Liver (tissue), 9 donors: ENCODE measurements around the gene ZW10. TPM values are rescaled to one million over a fixed set of nuclear protein-coding genes. Genes with fewer than 3 reads are reported as not detected.

ENCODE experiments used
- DNase-seq: peaks from one replicate; pipeline ENCODE4 v3.0.0-alpha.2; 2017; ENCODE audit warnings: low spot score
- H3K27ac ChIP-seq, 2 donors: one replicate each; pipeline ENCODE4 v1.7.0; 2013; ENCODE audit warnings: inconsistent platforms in 2 of 2, low read length in 2 of 2, control low read depth in 1 of 2, low read depth in 1 of 2, mild to moderate bottlenecking in 1 of 2
- H3K27me3 ChIP-seq, 4 donors: one replicate each; pipeline versions ENCODE4 v1.6.1 to v1.7.0; 2013; ENCODE audit warnings: low read length in 3 of 4, inconsistent platforms in 1 of 4, mild to moderate bottlenecking in 1 of 4, moderate library complexity in 1 of 4; ENCODE audit not compliant: control insufficient read depth in 4 of 4, insufficient read depth in 4 of 4
- H3K36me3 ChIP-seq, 4 donors: one replicate each; pipeline versions ENCODE4 v1.6.1 to v1.7.0; 2013; ENCODE audit warnings: low read length in 3 of 4, mild to moderate bottlenecking in 3 of 4, low read depth in 1 of 4, moderate library complexity in 1 of 4; ENCODE audit not compliant: control insufficient read depth in 4 of 4, insufficient read depth in 3 of 4
- H3K4me1 ChIP-seq, 4 donors: one replicate each; pipeline versions ENCODE4 v1.6.1 to v1.7.0; 2013; ENCODE audit warnings: low read length in 3 of 4, mild to moderate bottlenecking in 3 of 4, moderate library complexity in 1 of 4; ENCODE audit not compliant: control insufficient read depth in 4 of 4, insufficient read depth in 4 of 4
- H3K4me3 ChIP-seq, 3 donors: one replicate each; pipeline versions ENCODE4 v1.6.1 to v1.7.0; 2013; ENCODE audit warnings: low read length in 3 of 3, control low read depth in 1 of 3, low read depth in 1 of 3, mild to moderate bottlenecking in 1 of 3
- H3K9ac ChIP-seq, 2 donors: one replicate each; pipeline ENCODE4 v1.7.0; 2013; ENCODE audit warnings: low read length in 2 of 2, mild to moderate bottlenecking in 2 of 2, moderate library complexity in 2 of 2, control low read depth in 1 of 2, low read depth in 1 of 2
- H3K9me3 ChIP-seq, 4 donors: one replicate each; pipeline versions ENCODE4 v1.6.1 to v1.7.0; 2013; ENCODE audit warnings: low read length in 3 of 4; ENCODE audit not compliant: control insufficient read depth in 4 of 4
- EGR1 ChIP-seq, 2 donors: IDR thresholded peaks; 2 replicates each; pipeline ENCODE4 v1.6.1; 2016 to 2018; ENCODE audit warnings: antibody characterized with exemption in 2 of 2, low read depth in 2 of 2
- FOXA1 ChIP-seq: IDR thresholded peaks from 2 replicates; pipeline ENCODE4 v1.6.1; 2016; ENCODE audit warnings: antibody characterized with exemption
- FOXA2 ChIP-seq: IDR thresholded peaks from 2 replicates; pipeline ENCODE4 v1.6.1; 2016; ENCODE audit warnings: antibody characterized with exemption
- GABPA ChIP-seq, 2 donors: IDR thresholded peaks in 1 of 2; conservative IDR thresholded peaks in 1 of 2; 2 replicates each; pipeline ENCODE4 v1.6.1; 2016; ENCODE audit warnings: antibody characterized with exemption in 2 of 2, mild to moderate bottlenecking in 1 of 2, moderate library complexity in 1 of 2
- HNF4A ChIP-seq, 2 donors: conservative IDR thresholded peaks; 2 replicates each; pipeline ENCODE4 v1.6.1; 2016; ENCODE audit warnings: antibody characterized with exemption in 2 of 2, mild to moderate bottlenecking in 2 of 2
- HNF4G ChIP-seq: IDR thresholded peaks from 2 replicates; pipeline ENCODE4 v1.6.1; 2016; ENCODE audit warnings: antibody characterized with exemption
- JUND ChIP-seq, 2 donors: IDR thresholded peaks; 2 replicates each; pipeline ENCODE4 v1.6.1; 2016; ENCODE audit warnings: antibody characterized with exemption in 2 of 2
- MAX ChIP-seq: IDR thresholded peaks from 2 replicates; pipeline ENCODE4 v1.6.1; 2016; ENCODE audit warnings: antibody characterized with exemption
- NR2F2 ChIP-seq: IDR thresholded peaks from 2 replicates; pipeline ENCODE4 v1.6.1; 2016; ENCODE audit warnings: antibody characterized with exemption
- RAD21 ChIP-seq, 2 donors: IDR thresholded peaks; 2 replicates each; pipeline ENCODE4 v1.6.1; 2016; ENCODE audit warnings: antibody characterized with exemption in 2 of 2, mild to moderate bottlenecking in 2 of 2
- RXRA ChIP-seq, 2 donors: IDR thresholded peaks; 2 replicates each; pipeline ENCODE4 v1.6.1; 2017 to 2018; ENCODE audit warnings: antibody characterized with exemption in 2 of 2, mild to moderate bottlenecking in 1 of 2
- SP1 ChIP-seq: IDR thresholded peaks from 2 replicates; pipeline ENCODE4 v1.6.1; 2018; ENCODE audit warnings: antibody characterized with exemption, mild to moderate bottlenecking
- TAF1 ChIP-seq: conservative IDR thresholded peaks from 2 replicates; pipeline ENCODE4 v1.6.1; 2016; ENCODE audit warnings: antibody characterized with exemption, mild to moderate bottlenecking
- YY1 ChIP-seq: IDR thresholded peaks from 2 replicates; pipeline ENCODE4 v1.6.1; 2016; ENCODE audit warnings: antibody characterized with exemption, mild to moderate bottlenecking
- ZBTB33 ChIP-seq: IDR thresholded peaks from 2 replicates; pipeline ENCODE4 v1.6.1; 2016; ENCODE audit warnings: antibody characterized with exemption
- WGBS: extraction: QIAGEN DNeasy Blood & Tissue Kit; methylation state at CpG from one replicate; pipeline ENCODE4 v1.1.7; 2013; 5-methylcytosine and 5-hydroxymethylcytosine counted together
- polyA plus RNA-seq, 2 donors: library from polyadenylated mRNA; stranded (reverse) in 1 of 2; unstranded in 1 of 2; fragments of 200-250 nt in 1 of 2; fragments of >200 nt in 1 of 2; fragmentation: Nextera tagmentation in 1 of 2; extraction: Ambion mirVana in 1 of 2; gene quantifications; one replicate each; pipeline versions ENCODE4 v1.2.1 to v1.2.3, GENCODE V29; 2013 to 2015
- total RNA-seq, 2 donors: library from RNA; depleted of rRNA; stranded (reverse); fragments of >200 nt; gene quantifications; one replicate each; pipeline ENCODE4 v1.2.3, GENCODE V29; 2014
- TF ChIP-seq, protein P1 (sequence below): IDR thresholded peaks from 2 replicates; pipeline ENCODE4 v1.6.1; 2016; ENCODE audit warnings: antibody characterized with exemption
- TF ChIP-seq, protein P2 (sequence below): fragments of 150-350 bp; IDR thresholded peaks from 2 replicates; pipeline ENCODE4 v1.5.1; 2017; ENCODE audit warnings: improper control_type of control experiment, low read depth, low read length; ENCODE audit not compliant: missing input control
- TF ChIP-seq, protein P3 (sequence below): IDR thresholded peaks from 2 replicates; pipeline ENCODE4 v1.6.1; 2016; ENCODE audit warnings: antibody characterized with exemption, mild to moderate bottlenecking
- donor health status: healthy.
- donor health status: healthy.
- donor health status: healthy.
- donor health status: healthy.
- donor health status: healthy.

The ZW10 gene
- total and polyA plus RNA-seq, 4 donors, result 3.7 to 16.8 (median 9.3) TPM

- Histone ChIP-seq H3K27ac (no peak overlapping the region), H3K36me3 (peaks cover 3 to 16% (median 11%) of the 10 kb centered on the region in 4 donors), H3K4me1 (peaks cover 0 to 4% (median 0%) of the 10 kb centered on the region in 4 donors), H3K27me3 (no peaks in the 10 kb centered on the region), H3K9me3 (no peaks in the 10 kb centered on the region), H3K9ac (no peak overlapping the region), H3K4me3 (no peak overlapping the region)
- no peak for TF ChIP-seq NR2F2
- TF ChIP-seq RAD21 (IDR thresholded peaks at IDR 0.05), result no peak
- TF ChIP-seq FOXA2, result no peak
- no peak for TF ChIP-seq HNF4G
- TF ChIP-seq ZBTB33, result no peak
- no peak for TF ChIP-seq YY1
- TF ChIP-seq, protein P1, sequence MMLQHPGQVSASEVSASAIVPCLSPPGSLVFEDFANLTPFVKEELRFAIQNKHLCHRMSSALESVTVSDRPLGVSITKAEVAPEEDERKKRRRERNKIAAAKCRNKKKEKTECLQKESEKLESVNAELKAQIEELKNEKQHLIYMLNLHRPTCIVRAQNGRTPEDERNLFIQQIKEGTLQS, result no peak
- no peak for TF ChIP-seq TAF1
- TF ChIP-seq, protein P2, sequence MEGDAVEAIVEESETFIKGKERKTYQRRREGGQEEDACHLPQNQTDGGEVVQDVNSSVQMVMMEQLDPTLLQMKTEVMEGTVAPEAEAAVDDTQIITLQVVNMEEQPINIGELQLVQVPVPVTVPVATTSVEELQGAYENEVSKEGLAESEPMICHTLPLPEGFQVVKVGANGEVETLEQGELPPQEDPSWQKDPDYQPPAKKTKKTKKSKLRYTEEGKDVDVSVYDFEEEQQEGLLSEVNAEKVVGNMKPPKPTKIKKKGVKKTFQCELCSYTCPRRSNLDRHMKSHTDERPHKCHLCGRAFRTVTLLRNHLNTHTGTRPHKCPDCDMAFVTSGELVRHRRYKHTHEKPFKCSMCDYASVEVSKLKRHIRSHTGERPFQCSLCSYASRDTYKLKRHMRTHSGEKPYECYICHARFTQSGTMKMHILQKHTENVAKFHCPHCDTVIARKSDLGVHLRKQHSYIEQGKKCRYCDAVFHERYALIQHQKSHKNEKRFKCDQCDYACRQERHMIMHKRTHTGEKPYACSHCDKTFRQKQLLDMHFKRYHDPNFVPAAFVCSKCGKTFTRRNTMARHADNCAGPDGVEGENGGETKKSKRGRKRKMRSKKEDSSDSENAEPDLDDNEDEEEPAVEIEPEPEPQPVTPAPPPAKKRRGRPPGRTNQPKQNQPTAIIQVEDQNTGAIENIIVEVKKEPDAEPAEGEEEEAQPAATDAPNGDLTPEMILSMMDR, result no peak
- no peak for TF ChIP-seq FOXA1
- no peak for TF ChIP-seq SP1
- TF ChIP-seq MAX, result no peak
- TF ChIP-seq GABPA (IDR thresholded peaks at IDR 0.05 in 1 of 2, conservative IDR thresholded peaks at IDR 0.05 in 1 of 2), result no peak
- WGBS, result 90% methylated on average over 3 of the region's 3 CpGs
- DNase-seq, result no peak
Observed at GRCh38 chr11:113728814-113729213, 44.7 kb downstream of the ZW10 start.

DNA sequence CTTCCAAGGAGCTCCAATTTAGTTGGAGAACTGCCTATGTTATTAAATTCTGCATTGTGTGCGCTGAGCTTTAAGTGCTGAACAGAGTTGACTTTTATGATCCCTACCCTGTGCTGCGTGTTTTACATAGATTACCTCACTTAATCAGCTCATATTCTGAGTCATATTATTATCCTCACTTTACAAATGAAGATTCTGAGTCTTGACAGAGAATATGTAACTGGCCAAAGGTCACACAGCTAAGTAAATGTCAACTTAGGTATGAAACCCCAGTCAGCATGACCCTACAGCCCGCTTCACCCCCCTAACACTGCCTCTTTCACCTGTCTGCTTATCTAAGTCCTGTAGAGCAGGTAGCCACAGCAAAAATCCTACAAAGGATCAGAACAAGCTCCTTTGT lies 47.6 kb downstream of the ZW10 start:
- H3K4me1 ChIP-seq, result peaks cover 0 to 4% (median 0%) of the 10 kb centered on the region in 4 donors
- H3K27me3 ChIP-seq, result no peaks in the 10 kb centered on the region
- WGBS, result 90% methylated on average over 3 of the region's 3 CpGs
- peaks cover 0 to 2% (median 0%) of the 10 kb centered on the region in 4 donors for H3K36me3 ChIP-seq
- no peak overlapping the region for H3K4me3 ChIP-seq
- no peaks in the 10 kb centered on the region for H3K9me3 ChIP-seq
- TF ChIP-seq HNF4G, result no peak
- TF ChIP-seq, protein P1, result no peak
- TF ChIP-seq YY1, result no peak
- TF ChIP-seq FOXA2, result no peak
- TF ChIP-seq JUND (IDR thresholded peaks at IDR 0.05), result no peak
- TF ChIP-seq, protein P2, result no peak
- TF ChIP-seq NR2F2, result no peak
- TF ChIP-seq, protein P3, sequence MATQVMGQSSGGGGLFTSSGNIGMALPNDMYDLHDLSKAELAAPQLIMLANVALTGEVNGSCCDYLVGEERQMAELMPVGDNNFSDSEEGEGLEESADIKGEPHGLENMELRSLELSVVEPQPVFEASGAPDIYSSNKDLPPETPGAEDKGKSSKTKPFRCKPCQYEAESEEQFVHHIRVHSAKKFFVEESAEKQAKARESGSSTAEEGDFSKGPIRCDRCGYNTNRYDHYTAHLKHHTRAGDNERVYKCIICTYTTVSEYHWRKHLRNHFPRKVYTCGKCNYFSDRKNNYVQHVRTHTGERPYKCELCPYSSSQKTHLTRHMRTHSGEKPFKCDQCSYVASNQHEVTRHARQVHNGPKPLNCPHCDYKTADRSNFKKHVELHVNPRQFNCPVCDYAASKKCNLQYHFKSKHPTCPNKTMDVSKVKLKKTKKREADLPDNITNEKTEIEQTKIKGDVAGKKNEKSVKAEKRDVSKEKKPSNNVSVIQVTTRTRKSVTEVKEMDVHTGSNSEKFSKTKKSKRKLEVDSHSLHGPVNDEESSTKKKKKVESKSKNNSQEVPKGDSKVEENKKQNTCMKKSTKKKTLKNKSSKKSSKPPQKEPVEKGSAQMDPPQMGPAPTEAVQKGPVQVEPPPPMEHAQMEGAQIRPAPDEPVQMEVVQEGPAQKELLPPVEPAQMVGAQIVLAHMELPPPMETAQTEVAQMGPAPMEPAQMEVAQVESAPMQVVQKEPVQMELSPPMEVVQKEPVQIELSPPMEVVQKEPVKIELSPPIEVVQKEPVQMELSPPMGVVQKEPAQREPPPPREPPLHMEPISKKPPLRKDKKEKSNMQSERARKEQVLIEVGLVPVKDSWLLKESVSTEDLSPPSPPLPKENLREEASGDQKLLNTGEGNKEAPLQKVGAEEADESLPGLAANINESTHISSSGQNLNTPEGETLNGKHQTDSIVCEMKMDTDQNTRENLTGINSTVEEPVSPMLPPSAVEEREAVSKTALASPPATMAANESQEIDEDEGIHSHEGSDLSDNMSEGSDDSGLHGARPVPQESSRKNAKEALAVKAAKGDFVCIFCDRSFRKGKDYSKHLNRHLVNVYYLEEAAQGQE, result no peak
- no peak for TF ChIP-seq HNF4A (conservative IDR thresholded peaks at IDR 0.05)
- TF ChIP-seq RAD21 (IDR thresholded peaks at IDR 0.05), result no peak
- no peak for TF ChIP-seq EGR1 (IDR thresholded peaks at IDR 0.05; ENCODE audit: low read depth in 2 of 2)
- TF ChIP-seq TAF1, result no peak
- no peak for TF ChIP-seq GABPA (IDR thresholded peaks at IDR 0.05 in 1 of 2, conservative IDR thresholded peaks at IDR 0.05 in 1 of 2)
- TF ChIP-seq MAX, result no peak
- no peak for TF ChIP-seq RXRA (IDR thresholded peaks at IDR 0.05)
- no peak for TF ChIP-seq FOXA1
- no peak for TF ChIP-seq SP1
- H3K9ac ChIP-seq, result no peak overlapping the region
- no peak overlapping the region for H3K27ac ChIP-seq
- no peak for DNase-seq
